Ureter (tissue), 1 donor: ENCODE measurements around the gene HOXA13. TPM values are rescaled to one million over a fixed set of nuclear protein-coding genes. Genes with fewer than 3 reads are reported as not detected.

Experiments
- DNase-seq: peaks from one replicate; pipeline ENCODE4 v3.0.0-alpha.2; 2020; ENCODE audit warnings: low spot score
- total RNA-seq: library from RNA; stranded (reverse); gene quantifications from one replicate; pipeline ENCODE4 v1.2.4, GENCODE V29; 2023
- donor health status: DM: yes; HTN: yes; CAD: no.

The HOXA13 gene
- total RNA-seq, 1 donor from 2014 or later: 15.6 TPM

- no peak for DNase-seq
These were observed 7.6 kb upstream of the HOXA13 start for GRCh38 chr7:27207348-27207985.

- DNase-seq: no peak
These were observed 5.7 kb upstream of the HOXA13 start for GRCh38 chr7:27205325-27206280.

DNA sequence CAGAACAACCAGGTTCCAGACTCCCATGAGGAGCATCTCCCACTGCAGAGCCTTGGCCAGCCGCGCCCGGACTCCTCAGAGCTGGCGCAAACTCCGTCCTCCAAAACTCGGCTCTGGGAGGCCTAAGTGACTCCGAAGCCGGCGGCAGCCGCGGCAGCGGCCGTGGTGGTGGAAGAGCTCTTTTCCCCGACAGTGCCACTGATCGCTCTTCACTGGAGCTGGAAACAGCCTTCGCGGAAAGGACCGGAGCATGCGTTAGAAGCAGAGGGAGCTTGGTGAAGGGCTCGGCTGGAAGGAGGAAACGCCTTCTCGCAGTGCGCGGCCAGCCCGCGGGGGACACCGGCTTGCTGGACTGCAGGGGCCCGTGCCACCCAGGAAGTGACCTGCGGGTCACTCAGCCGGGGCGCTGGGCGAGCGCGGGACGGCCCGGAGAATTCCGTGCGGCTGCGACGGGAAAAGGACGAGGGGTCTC, 5.0 kb upstream of the HOXA13 start:
- peak; percentile 50 for DNase-seq

DNA sequence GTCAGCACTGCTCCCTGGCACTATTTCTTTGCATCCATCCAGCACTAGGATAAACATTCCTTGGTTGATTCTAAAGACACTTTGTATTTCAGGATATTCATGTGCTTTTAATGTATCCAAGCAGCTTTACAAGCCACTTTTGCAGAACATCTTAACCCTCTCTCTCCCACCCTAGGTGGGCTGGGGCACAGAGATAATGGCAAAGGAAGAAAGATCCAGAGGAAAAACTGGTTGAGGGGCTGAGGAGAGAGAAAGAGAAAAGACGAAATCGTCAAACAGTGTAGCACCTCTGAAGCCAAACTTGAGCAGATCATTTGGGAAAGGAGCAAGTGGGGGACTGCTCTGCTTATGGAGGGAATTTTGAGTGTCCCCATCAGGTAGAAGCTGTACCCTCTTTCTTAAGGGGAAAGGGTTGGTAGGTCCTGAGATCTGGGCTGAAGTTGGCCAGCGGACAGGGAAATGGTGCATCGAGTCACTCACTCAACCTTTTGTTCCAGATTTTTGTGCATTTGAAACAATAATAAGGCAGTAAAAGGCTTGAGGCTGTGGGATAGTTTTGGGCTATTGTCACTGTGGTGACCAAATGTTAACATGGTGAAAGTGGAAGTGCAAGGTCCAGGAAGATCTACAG, 4.2 kb upstream of the HOXA13 start:
- DNase-seq: no peak

DNA sequence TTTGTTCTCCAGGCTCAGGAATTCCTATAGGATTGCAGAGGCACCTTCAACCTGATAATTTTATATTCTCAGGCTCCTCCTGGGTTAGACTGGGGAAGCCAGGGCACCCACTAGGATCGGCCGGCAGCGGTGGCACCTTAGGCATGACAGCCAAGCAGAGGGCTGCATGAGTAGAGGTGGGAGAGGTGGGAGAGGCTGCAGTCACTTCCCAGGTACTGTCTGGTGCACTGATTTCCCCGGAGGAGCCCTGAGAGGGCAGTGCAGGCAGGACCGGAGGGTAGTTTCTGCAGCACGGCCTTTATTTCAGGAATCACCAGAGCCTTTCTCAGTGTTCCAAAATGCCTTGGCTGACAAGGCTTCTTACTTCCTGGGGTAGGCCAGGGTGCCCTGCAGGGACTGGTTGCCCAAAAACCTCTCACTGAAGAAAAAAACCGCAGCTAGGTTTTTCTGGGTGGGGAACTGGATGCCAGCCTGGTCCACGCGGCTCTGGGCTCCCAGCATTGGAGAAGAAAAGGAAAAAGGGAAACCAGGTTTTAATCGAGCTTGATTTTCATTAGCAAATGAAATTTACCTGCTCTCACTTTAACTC, 3.6 kb upstream of the HOXA13 start:
- no peak for DNase-seq

- DNase-seq: no peak
These were observed 2.9 kb upstream of the HOXA13 start for GRCh38 chr7:27202862-27203134.

- DNase-seq: no peak
These were observed 2.3 kb upstream of the HOXA13 start for GRCh38 chr7:27202018-27202861.

GRCh38 chr7:27201580-27202017, 1.7 kb upstream of the HOXA13 start:
- no peak for DNase-seq

- no peak for DNase-seq
These were observed 1.1 kb upstream of the HOXA13 start for GRCh38 chr7:27200761-27201579.

GRCh38 chr7:27198871-27199801, 755 bp downstream of the HOXA13 start:
- no peak for DNase-seq

GRCh38 chr7:27198138-27198841, 1.6 kb downstream of the HOXA13 start:
- no peak for DNase-seq

DNA sequence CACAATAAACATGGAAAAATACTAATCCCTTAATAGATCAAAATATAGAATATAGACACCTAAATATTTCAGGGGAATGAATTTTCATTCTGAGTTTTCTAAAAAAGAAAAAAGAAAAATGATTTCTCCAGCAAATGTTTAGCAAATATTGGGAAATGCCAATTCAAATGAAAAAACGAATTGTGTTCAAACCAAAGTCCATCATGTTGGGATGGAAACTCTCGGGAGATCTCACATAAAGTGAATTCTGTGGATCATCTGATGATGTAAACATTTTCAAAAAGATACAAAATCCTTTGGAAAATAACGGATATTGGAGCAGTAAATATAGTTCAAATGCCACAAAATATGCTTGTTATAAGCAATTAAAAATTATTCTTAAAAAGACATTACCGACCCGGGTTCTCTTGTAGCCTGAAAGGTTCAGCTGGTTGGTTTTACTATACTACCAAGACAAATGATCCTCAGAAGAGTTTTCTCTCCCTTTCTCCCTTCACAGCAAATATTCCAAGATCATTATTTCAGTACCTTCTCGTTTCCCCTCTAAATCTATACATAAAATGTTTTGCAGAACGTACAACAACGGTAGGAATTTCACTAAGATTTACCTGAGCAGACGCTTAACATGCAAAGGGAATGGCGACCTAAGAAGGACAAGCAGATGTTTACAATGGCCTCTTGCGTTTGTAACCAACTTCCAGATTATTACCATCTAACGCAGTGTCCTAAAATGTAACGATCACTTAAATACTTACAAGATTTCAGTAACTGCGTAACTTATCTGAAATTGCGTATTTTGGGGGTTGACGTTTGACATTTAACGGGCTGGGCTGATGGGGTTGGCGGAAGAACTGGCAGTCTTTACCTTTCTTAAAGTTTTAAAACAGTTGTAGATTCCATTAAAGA, 2.5 kb downstream of the HOXA13 start:
- DNase-seq: no peak

DNA sequence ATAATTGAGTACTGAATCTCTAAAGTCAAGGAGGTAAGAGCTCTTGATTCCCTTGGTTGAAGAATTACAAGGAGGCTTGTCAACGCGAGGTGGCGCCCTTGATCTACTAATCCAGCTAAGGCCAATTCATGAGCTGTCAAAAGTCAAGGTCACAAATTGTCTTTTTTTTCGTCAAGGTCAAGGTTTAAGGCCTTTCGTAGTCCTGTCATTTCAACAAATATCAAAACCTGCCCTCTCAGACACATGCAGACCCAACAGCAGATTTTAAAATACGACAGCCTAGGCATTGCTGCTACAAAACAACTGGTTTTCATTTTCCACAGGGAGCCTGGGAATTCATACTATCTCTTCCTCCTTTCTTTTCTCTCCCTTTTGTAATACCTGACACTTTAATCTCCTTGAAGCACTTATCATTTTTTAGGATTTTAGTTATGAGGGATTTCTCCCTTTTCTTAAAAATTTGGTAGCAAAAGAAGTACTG, 3.6 kb downstream of the HOXA13 start:
- peak; percentile 91 for DNase-seq

DNA sequence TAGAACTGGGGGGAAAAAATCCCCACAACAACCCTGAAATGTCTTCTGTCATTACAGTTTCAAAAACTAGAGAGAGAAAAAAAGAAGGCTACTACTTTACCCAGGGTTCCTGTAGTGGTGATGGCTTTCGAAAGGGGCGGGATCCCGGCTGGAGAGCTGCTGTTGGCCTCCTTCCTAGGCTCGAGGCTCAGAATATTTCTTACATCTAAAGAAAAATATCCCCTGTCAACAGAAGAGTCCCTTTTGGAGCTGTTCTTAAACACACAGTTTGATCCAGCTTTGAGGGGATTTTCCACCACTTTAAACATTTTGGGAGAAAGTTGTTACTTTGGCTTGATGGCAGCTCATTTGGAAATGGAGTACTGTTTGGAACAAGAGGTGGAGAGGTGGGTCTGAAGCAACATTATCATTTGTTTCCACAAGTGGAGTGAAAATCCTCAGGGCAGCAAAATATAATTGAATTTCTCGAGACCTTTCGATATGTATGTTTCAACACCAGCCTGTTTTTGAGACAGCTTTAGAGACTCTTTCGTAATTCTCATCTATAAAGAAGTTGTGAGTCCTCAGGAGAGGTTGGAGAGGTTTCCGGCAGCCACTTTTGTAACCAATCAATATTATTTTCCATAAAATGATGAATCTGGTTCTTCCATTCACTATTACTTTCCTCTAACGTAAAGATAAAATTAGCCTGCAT, 5.1 kb downstream of the HOXA13 start:
- peak; percentile 45 for DNase-seq

DNA sequence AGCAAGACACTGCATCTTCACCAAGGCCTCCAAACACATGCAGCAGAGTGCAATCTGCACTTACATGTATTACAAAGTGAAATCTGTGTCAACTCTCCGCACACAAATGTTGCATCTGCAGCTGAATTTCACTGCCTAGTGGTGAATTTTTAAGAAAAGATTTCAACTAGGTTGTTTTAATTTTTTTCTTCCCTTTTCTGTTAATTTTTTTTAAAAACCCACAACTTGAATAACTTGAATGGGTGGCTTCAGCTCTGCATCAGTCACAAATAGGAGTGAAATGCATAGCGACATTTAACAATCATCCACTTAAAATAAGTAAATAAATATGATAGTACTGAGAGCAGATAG, 5.9 kb downstream of the HOXA13 start:
- no peak for DNase-seq

DNA sequence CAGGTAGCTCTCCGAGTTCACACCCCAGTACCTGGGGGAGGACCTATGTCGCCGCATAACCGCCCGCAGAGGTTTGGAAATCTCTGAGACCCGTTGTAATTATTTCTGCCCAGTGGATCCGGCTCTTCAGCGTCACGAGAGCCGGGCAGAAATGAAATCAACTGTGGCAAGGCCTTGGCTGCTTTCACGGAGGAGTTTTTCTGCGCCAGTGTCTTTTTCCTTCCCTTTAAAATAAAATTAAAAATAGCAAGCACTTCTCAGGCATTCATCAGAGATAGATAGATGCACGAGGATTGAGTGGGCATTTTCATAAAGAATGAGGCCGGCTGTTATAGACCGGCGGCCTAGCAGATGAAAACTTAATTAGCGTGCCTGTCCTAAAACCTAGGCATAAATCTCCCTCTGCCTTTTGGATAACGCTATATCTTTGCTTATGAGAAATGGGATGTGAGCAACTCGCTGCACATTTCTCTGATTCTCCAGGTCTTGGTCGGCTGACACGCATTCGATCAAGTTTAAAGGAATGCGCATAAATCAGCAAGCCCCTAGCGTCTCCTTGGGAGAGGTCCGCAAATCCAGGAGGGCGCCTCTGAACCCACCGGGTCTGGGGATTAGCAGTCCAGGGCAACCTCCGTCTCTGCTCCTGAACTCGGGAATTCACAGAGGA, 6.4 kb downstream of the HOXA13 start:
- peak; percentile 42 for DNase-seq
